Neural progenitor cell (in vitro differentiated cells): ENCODE results near the gene FOXD3. TPM values are rescaled to one million over a fixed set of nuclear protein-coding genes. Genes with fewer than 3 reads are reported as not detected.
A peak's percentile ranks its signal among the peaks of the same experiment; 100 is the strongest.

Source experiments
- DNase-seq: peaks from one replicate; pipeline ENCODE4 v3.0.0-alpha.2; 2016; ENCODE audit warnings: low spot score
- H2AFZ ChIP-seq: fragments of 200-600 bp; sonication (generic); replicated peaks from 2 replicates; pipeline ENCODE4 v1.6.1; 2016; ENCODE audit warnings: antibody characterized with exemption
- H3F3A ChIP-seq: fragments of 200-600 bp; sonication (generic); 2 replicates; pipeline ENCODE4 v1.6.1; 2016; ENCODE audit warnings: antibody characterized with exemption, low read depth
- H3K27ac ChIP-seq: fragments of 200-600 bp; sonication (generic); 2 replicates; pipeline ENCODE4 v1.5.1; 2016; ENCODE audit warnings: mild to moderate bottlenecking
- H3K27me3 ChIP-seq: fragments of 200-600 bp; sonication (generic); 2 replicates; pipeline ENCODE4 v1.6.1; 2016; ENCODE audit warnings: mild to moderate bottlenecking, moderate library complexity
- H3K36me3 ChIP-seq: fragments of 200-600 bp; sonication (generic); 2 replicates; pipeline ENCODE4 v1.5.1; 2016
- H3K4me1 ChIP-seq: fragments of 200-600 bp; sonication (generic); 2 replicates; pipeline ENCODE4 v1.6.1; 2016; ENCODE audit warnings: mixed run types
- H3K4me2 ChIP-seq: fragments of 200-600 bp; sonication (generic); 2 replicates; pipeline ENCODE4 v1.6.1; 2016
- H3K4me3 ChIP-seq: fragments of 200-600 bp; sonication (generic); 2 replicates; pipeline ENCODE4 v1.5.1; 2016
- H3K79me2 ChIP-seq: fragments of 200-600 bp; sonication (generic); 2 replicates; pipeline ENCODE4 v1.6.1; 2016; ENCODE audit warnings: low read depth
- H3K9ac ChIP-seq: fragments of 200-600 bp; sonication (generic); 2 replicates; pipeline ENCODE4 v1.6.1; 2016
- H3K9me3 ChIP-seq: fragments of 200-600 bp; sonication (generic); 2 replicates; pipeline ENCODE4 v1.5.1; 2016; ENCODE audit warnings: low read depth
- H4K20me1 ChIP-seq: fragments of 200-600 bp; sonication (generic); 2 replicates; pipeline ENCODE4 v1.6.1; 2016; ENCODE audit warnings: low read depth
- H3K27ac Mint-ChIP-seq: 3 replicates; pipeline ENCODE4 v1.8.0; 2021; ENCODE audit warnings: mixed read lengths
- H3K27me3 Mint-ChIP-seq: 2 replicates; pipeline ENCODE4 v1.8.0; 2022; ENCODE audit warnings: low read depth, mild to moderate bottlenecking, inconsistent platforms, moderate library complexity, mixed read lengths; ENCODE audit not compliant: insufficient read depth
- H3K36me3 Mint-ChIP-seq: 3 replicates; pipeline ENCODE4 v1.8.0; 2021; ENCODE audit warnings: mixed read lengths
- H3K4me1 Mint-ChIP-seq: 3 replicates; pipeline ENCODE4 v1.8.0; 2021; ENCODE audit warnings: mixed read lengths
- H3K4me3 Mint-ChIP-seq: 3 replicates; pipeline ENCODE4 v1.8.0; 2021; ENCODE audit warnings: mild to moderate bottlenecking, moderate library complexity, mixed read lengths
- H3K9me3 Mint-ChIP-seq: 3 replicates; pipeline ENCODE4 v1.8.0; 2020; ENCODE audit warnings: mixed read lengths
- EZH2 ChIP-seq: fragments of 200-600 bp; sonication (generic); IDR thresholded peaks from 2 replicates; pipeline ENCODE4 v1.6.1; 2017; ENCODE audit warnings: antibody characterized with exemption, mild to moderate bottlenecking, moderate library complexity
- EZH2phosphoT487 ChIP-seq: fragments of 200-600 bp; sonication (generic); IDR thresholded peaks from 2 replicates; pipeline ENCODE4 v1.6.1; 2017; ENCODE audit warnings: antibody characterized with exemption
- total RNA-seq: library from RNA; depleted of rRNA; stranded (reverse); fragments of >200 nt; gene quantifications from 2 replicates; pipeline ENCODE4 v1.2.3, GENCODE V29; 2015; ENCODE audit warnings: low replicate concordance
- TF ChIP-seq, protein P1 (sequence below): fragments of 200-600 bp; sonication (generic); IDR thresholded peaks from 2 replicates; pipeline ENCODE4 v1.5.1; 2017; ENCODE audit warnings: antibody characterized with exemption, mild to moderate bottlenecking

FOXD3 gene
- total RNA-seq, 1 donor from 2014 or later: 0.06 TPM

DNA sequence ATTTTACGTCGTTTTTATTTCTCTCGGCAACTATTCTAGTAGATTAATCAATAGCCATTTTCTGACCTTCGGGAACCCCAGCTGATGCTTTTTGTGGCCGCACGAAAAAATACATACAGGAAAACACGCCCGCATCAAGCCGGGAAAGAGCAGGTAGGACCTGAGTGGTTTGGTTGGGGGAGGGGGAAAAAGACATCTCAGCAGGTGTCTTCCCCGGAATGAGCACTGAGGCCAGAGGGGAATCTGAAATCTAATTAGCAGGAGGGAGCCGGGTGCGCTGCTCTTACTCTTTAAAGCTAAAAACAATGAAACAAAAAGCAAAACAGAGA lies 618 bp upstream of the FOXD3 start:
- Mint-ChIP-seq H3K36me3 (no peaks in the 10 kb centered on the region), H3K27ac (no peak overlapping the region), H3K9me3 (peaks cover 5% of the 10 kb centered on the region), H3K4me3 (peak overlapping the region; percentile 86), H3K27me3 (peaks cover 81% of the 10 kb centered on the region), H3K4me1 (peaks cover 23% of the 10 kb centered on the region)
- Histone ChIP-seq H3K4me1 (peaks cover 22% of the 10 kb centered on the region), H3K9me3 (no peaks in the 10 kb centered on the region), H3K4me3 (peak overlapping the region; percentile 45), H4K20me1 (peaks cover 86% of the 10 kb centered on the region), H3F3A (peaks cover 74% of the 10 kb centered on the region), H3K9ac (no peak overlapping the region), H3K4me2 (peak overlapping the region; percentile 74), H3K79me2 (no peaks in the 10 kb centered on the region), H3K27ac (no peak overlapping the region), H2AFZ (no peak overlapping the region), H3K36me3 (no peaks in the 10 kb centered on the region), H3K27me3 (peaks cover 100% of the 10 kb centered on the region)
- DNase-seq: peak; percentile 64
- TF ChIP-seq EZH2phosphoT487: peak; percentile 14
- peak; percentile 35 for TF ChIP-seq EZH2
- TF ChIP-seq, protein P1, sequence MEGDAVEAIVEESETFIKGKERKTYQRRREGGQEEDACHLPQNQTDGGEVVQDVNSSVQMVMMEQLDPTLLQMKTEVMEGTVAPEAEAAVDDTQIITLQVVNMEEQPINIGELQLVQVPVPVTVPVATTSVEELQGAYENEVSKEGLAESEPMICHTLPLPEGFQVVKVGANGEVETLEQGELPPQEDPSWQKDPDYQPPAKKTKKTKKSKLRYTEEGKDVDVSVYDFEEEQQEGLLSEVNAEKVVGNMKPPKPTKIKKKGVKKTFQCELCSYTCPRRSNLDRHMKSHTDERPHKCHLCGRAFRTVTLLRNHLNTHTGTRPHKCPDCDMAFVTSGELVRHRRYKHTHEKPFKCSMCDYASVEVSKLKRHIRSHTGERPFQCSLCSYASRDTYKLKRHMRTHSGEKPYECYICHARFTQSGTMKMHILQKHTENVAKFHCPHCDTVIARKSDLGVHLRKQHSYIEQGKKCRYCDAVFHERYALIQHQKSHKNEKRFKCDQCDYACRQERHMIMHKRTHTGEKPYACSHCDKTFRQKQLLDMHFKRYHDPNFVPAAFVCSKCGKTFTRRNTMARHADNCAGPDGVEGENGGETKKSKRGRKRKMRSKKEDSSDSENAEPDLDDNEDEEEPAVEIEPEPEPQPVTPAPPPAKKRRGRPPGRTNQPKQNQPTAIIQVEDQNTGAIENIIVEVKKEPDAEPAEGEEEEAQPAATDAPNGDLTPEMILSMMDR: no peak

DNA sequence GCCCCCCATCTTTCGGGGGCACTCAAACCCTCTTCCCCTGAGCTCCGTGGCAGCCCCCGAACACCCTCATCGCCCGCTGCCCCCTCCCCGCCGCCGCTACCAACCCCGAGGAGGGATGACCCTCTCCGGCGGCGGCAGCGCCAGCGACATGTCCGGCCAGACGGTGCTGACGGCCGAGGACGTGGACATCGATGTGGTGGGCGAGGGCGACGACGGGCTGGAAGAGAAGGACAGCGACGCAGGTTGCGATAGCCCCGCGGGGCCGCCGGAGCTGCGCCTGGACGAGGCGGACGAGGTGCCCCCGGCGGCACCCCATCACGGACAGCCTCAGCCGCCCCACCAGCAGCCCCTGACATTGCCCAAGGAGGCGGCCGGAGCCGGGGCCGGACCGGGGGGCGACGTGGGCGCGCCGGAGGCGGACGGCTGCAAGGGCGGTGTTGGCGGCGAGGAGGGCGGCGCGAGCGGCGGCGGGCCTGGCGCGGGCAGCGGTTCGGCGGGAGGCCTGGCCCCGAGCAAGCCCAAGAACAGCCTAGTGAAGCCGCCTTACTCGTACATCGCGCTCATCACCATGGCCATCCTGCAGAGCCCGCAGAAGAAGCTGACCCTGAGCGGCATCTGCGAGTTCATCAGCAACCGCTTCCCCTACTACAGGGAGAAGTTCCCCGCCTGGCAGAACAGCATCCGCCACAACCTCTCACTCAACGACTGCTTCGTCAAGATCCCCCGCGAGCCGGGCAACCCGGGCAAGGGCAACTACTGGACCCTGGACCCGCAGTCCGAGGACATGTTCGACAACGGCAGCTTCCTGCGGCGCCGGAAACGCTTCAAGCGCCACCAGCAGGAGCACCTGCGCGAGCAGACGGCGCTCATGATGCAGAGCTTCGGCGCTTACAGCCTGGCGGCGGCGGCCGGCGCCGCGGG lies 837 bp downstream of the FOXD3 start:
- H3K4me1 Mint-ChIP-seq: peaks cover 20% of the 10 kb centered on the region
- H3K27ac Mint-ChIP-seq: no peak overlapping the region
- no peak overlapping the region for H3K27ac ChIP-seq

GRCh38 chr1:63323865-63324778 lies 1.8 kb downstream of the FOXD3 start:
- Mint-ChIP-seq H3K27me3 (peaks cover 85% of the 10 kb centered on the region), H3K36me3 (no peaks in the 10 kb centered on the region), H3K4me1 (peaks cover 20% of the 10 kb centered on the region), H3K4me3 (peak overlapping the region; percentile 84), H3K27ac (no peak overlapping the region), H3K9me3 (peaks cover 3% of the 10 kb centered on the region)
- Histone ChIP-seq H3K4me2 (peak overlapping the region; percentile 74), H3K4me3 (peak overlapping the region; percentile 45), H3F3A (peaks cover 71% of the 10 kb centered on the region), H3K27me3 (peaks cover 100% of the 10 kb centered on the region), H3K27ac (no peak overlapping the region), H3K36me3 (no peaks in the 10 kb centered on the region), H2AFZ (peak overlapping the region; percentile 81), H3K9ac (no peak overlapping the region), H3K4me1 (peaks cover 13% of the 10 kb centered on the region), H4K20me1 (peaks cover 86% of the 10 kb centered on the region), H3K79me2 (no peaks in the 10 kb centered on the region), H3K9me3 (no peaks in the 10 kb centered on the region)
- TF ChIP-seq EZH2phosphoT487: peak; percentile 95
- TF ChIP-seq EZH2: peak; percentile 98
- TF ChIP-seq, protein P1: no peak
- DNase-seq: peak; percentile 81

More for the DNA sequence above, 837 bp downstream of the FOXD3 start:
- DNase-seq: peak; percentile 61
- Histone ChIP-seq H2AFZ (peak overlapping the region; percentile 81), H3K79me2 (no peaks in the 10 kb centered on the region), H3K4me2 (peak overlapping the region; percentile 74), H3K9ac (no peak overlapping the region), H3F3A (peaks cover 71% of the 10 kb centered on the region), H3K4me3 (peak overlapping the region; percentile 45), H3K9me3 (no peaks in the 10 kb centered on the region), H4K20me1 (peaks cover 86% of the 10 kb centered on the region), H3K36me3 (no peaks in the 10 kb centered on the region), H3K4me1 (peaks cover 13% of the 10 kb centered on the region), H3K27me3 (peaks cover 100% of the 10 kb centered on the region)
- no peaks in the 10 kb centered on the region for H3K36me3 Mint-ChIP-seq
- TF ChIP-seq, protein P1: no peak
- TF ChIP-seq EZH2phosphoT487 (peak; percentile 98), EZH2 (peak; percentile 97)
- peak overlapping the region; percentile 82 for H3K4me3 Mint-ChIP-seq
- peaks cover 4% of the 10 kb centered on the region for H3K9me3 Mint-ChIP-seq
- H3K27me3 Mint-ChIP-seq: peaks cover 86% of the 10 kb centered on the region
